Stimulated activated CD4-positive, alpha-beta T cell treated with anti-CD3 and anti-CD28 coated beads, Interleukin-12 subunit alpha, Interleukin-12 subunit beta, amount 100 ng/mL, for 4 hours (primary cell): ENCODE results near the gene KIF5C.

Experiments used
- DNase-seq: peaks from one replicate; pipeline ENCODE4 v3.0.0-alpha.2; 2020

The KIF5C gene

GRCh38 chr2:149056541-149057255 lies 181.7 kb downstream of the KIF5C start:
- DNase-seq, result no peak

- no peak for DNase-seq
These were observed 182.4 kb downstream of the KIF5C start for GRCh38 chr2:149057401-149057800.

- DNase-seq, result no peak
These were observed 183.9 kb downstream of the KIF5C start for GRCh38 chr2:149058936-149059335.

GRCh38 chr2:149059822-149060221 lies 184.8 kb downstream of the KIF5C start:
- DNase-seq, result no peak

GRCh38 chr2:149061133-149061745 lies 186.2 kb downstream of the KIF5C start:
- DNase-seq, result no peak

- DNase-seq, result no peak
These were observed 187.5 kb downstream of the KIF5C start for GRCh38 chr2:149062531-149062930.

GRCh38 chr2:149063177-149063576 lies 188.2 kb downstream of the KIF5C start:
- no peak for DNase-seq

GRCh38 chr2:149064365-149064841 lies 189.4 kb downstream of the KIF5C start:
- DNase-seq, result no peak

- no peak for DNase-seq
These were observed 190.0 kb downstream of the KIF5C start for GRCh38 chr2:149064856-149065630.

- no peak for DNase-seq
These were observed 193.4 kb downstream of the KIF5C start for GRCh38 chr2:149068225-149068995.

- no peak for DNase-seq
These were observed 194.2 kb downstream of the KIF5C start for GRCh38 chr2:149068996-149069888.

- no peak for DNase-seq
These were observed 195.8 kb downstream of the KIF5C start for GRCh38 chr2:149070681-149071320.

GRCh38 chr2:149075105-149075504 lies 200.1 kb downstream of the KIF5C start:
- DNase-seq, result no peak

GRCh38 chr2:149075853-149076252 lies 200.8 kb downstream of the KIF5C start:
- no peak for DNase-seq
